ENCODE measurements around the gene ITPR2.

ITPR2 gene

DNA sequence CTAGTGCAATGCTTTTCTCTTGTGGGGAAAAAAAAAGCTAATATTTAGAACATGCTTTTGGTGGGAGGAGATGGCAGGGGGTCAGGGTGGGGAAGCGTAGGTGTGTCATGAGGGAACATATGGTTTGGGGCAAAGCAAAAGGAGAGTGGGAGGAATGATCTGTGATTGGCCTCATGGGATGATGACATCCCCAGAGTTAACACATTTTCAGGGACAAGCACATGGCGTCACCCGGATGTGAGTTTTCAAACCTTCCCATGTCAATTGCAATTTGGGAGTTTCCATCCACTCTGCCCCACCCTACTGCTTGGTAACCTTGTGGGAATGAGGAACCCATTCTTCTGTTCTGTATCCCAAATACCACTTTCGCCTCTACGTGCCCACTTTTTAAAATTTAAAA lies 473.4 kb downstream of the ITPR2 start:
- TF ChIP-seq POLR2AphosphoS5 (IDR thresholded peaks at IDR 0.05; ENCODE audit: low read depth, low read length), result no peak
- no peak for TF ChIP-seq POLR2A (IDR thresholded peaks at IDR 0.05; ENCODE audit: low read depth, low read length)
- no peak for TF ChIP-seq TAF1 (IDR thresholded peaks at IDR 0.05; ENCODE audit: low read depth, low read length)
- TF ChIP-seq POU2F2 (IDR thresholded peaks at IDR 0.05; ENCODE audit: low read depth, low read length), result no peak
- no peak for TF ChIP-seq SPI1 (IDR thresholded peaks at IDR 0.05; ENCODE audit: low read depth, low read length)
- no peak for TF ChIP-seq PAX5 (IDR thresholded peaks at IDR 0.05; ENCODE audit: insufficient read depth, low read length, severe bottlenecking)
- FAIRE-seq (no peak), DNase-seq (ENCODE audit: insufficient read length, low spot score) (no peak)

DNA sequence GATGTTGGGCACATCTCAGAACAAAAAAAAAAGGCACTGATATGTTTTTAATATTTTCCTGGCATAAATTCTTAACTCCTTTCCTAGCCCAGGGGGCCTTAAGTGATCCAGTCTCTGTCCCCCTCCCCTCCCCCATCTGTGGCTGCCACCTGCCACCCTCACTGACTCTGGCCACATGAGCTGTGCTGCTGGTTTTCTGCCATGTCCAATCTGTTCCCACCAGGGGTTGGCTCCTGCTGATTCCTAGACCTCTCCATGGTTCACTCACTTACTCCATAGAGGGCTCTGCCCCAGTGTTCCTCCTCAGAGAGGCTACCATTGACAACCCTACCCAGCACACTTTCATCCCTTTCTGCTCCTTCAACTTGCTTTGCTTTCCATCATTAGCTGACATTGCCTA lies 474.3 kb downstream of the ITPR2 start:
- no peak for DNase-seq (ENCODE audit: insufficient read length, low spot score)
- no peak for TF ChIP-seq PAX5 (IDR thresholded peaks at IDR 0.05; ENCODE audit: insufficient read depth, low read length, severe bottlenecking)
- 0 out of 2 replicates have a peak, but pooled peaks have one; percentile 24 for TF ChIP-seq POLR2AphosphoS5 (IDR thresholded peaks at IDR 0.05; ENCODE audit: low read depth, low read length)
- peak; percentile 16 for FAIRE-seq

GRCh38 chr12:26347300-26347699 lies 485.7 kb downstream of the ITPR2 start:
- FAIRE-seq, result no peak
- TF ChIP-seq POU2F2 (IDR thresholded peaks at IDR 0.05; ENCODE audit: low read depth, low read length) (no peak), TAF1 (IDR thresholded peaks at IDR 0.05; ENCODE audit: low read depth, low read length) (no peak), PAX5 (IDR thresholded peaks at IDR 0.05; ENCODE audit: insufficient read depth, low read length, severe bottlenecking) (no peak), POLR2AphosphoS5 (IDR thresholded peaks at IDR 0.05; ENCODE audit: low read depth, low read length) (no peak), SPI1 (IDR thresholded peaks at IDR 0.05; ENCODE audit: low read depth, low read length) (no peak), POLR2A (IDR thresholded peaks at IDR 0.05; ENCODE audit: low read depth, low read length) (no peak)
- DNase-seq (ENCODE audit: insufficient read length, low spot score), result no peak

DNA sequence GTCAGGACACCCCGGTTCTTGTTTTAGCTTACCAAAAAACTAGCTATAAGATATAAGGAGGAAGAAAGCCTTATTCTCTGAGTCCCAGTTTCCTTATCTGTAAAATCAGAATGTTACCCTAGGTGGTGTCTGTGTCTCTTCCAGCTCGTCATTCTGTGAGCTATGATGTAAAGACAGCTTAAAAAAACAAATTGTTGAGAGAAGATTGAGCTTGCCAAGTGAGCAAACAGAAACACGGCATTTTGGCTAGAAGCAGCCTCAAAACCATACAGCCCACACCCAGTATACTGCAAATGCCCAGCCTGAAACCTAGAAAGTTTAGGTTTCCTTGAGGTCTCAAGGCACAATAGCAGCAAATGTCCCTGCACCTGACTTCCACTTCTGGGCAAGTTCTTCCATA lies 486.3 kb downstream of the ITPR2 start:
- TF ChIP-seq POLR2AphosphoS5 (IDR thresholded peaks at IDR 0.05; ENCODE audit: low read depth, low read length) (no peak), SPI1 (IDR thresholded peaks at IDR 0.05; ENCODE audit: low read depth, low read length) (no peak), POU2F2 (IDR thresholded peaks at IDR 0.05; ENCODE audit: low read depth, low read length) (no peak), TAF1 (IDR thresholded peaks at IDR 0.05; ENCODE audit: low read depth, low read length) (no peak), PAX5 (IDR thresholded peaks at IDR 0.05; ENCODE audit: insufficient read depth, low read length, severe bottlenecking) (no peak), POLR2A (IDR thresholded peaks at IDR 0.05; ENCODE audit: low read depth, low read length) (no peak)
- DNase-seq (ENCODE audit: insufficient read length, low spot score), result no peak
- FAIRE-seq, result no peak

DNA sequence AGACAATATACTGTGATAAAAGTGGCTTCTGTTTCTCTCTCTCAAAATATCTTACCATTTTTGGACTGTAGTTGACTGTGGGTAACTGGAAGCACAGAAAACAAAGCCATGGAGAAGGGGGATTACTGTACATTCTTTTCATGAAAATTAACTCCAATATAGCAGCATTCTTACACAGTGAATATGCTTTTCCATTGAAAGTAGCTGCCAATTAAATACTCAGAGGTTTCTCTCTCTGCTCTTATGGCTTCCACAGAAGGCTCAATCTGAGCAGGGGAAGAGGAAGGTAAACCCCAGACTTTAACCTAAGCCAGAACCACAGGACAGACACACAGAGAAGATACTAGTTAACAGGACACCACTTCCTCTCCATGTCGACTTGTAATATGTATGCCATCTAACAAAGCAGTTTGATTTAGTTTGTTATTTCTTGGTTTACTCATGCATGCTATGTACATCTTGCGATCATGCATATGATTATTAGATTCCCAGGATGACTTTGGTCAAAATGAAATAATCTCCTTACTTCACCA lies 487.5 kb downstream of the ITPR2 start:
- FAIRE-seq, result peak; percentile 62
- no peak for DNase-seq (ENCODE audit: insufficient read length, low spot score)
- no peak for TF ChIP-seq POLR2A (IDR thresholded peaks at IDR 0.05; ENCODE audit: low read depth, low read length)
- peak; percentile 64 for TF ChIP-seq SPI1 (IDR thresholded peaks at IDR 0.05; ENCODE audit: low read depth, low read length)
- no peak for TF ChIP-seq TAF1 (IDR thresholded peaks at IDR 0.05; ENCODE audit: low read depth, low read length)
- no peak for TF ChIP-seq PAX5 (IDR thresholded peaks at IDR 0.05; ENCODE audit: insufficient read depth, low read length, severe bottlenecking)
- no peak for TF ChIP-seq POU2F2 (IDR thresholded peaks at IDR 0.05; ENCODE audit: low read depth, low read length)
- TF ChIP-seq POLR2AphosphoS5 (IDR thresholded peaks at IDR 0.05; ENCODE audit: low read depth, low read length), result no peak

DNA sequence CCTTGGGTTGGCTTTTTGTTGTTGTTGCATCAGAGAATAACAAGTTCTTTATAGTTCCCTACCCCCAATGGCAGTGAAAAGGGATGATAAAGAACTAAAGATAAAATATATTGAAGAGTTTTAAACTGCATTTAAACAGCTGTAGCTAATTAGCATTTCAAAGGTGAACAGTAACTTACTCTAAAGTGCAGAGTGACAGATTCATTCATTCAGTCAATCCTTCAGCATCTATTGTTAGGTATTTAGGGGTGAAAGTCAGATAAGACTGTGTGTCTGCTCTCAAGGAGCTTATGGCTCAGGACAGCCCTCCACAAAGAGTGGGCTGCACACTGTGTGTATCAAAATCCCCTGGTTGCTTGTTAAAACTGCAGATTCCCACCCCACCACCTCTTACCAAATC lies 491.5 kb downstream of the ITPR2 start:
- DNase-seq (ENCODE audit: insufficient read length, low spot score) (no peak), FAIRE-seq (no peak)
- TF ChIP-seq TAF1 (IDR thresholded peaks at IDR 0.05; ENCODE audit: low read depth, low read length) (no peak), POLR2AphosphoS5 (IDR thresholded peaks at IDR 0.05; ENCODE audit: low read depth, low read length) (no peak), POLR2A (IDR thresholded peaks at IDR 0.05; ENCODE audit: low read depth, low read length) (no peak), PAX5 (IDR thresholded peaks at IDR 0.05; ENCODE audit: insufficient read depth, low read length, severe bottlenecking) (no peak), SPI1 (IDR thresholded peaks at IDR 0.05; ENCODE audit: low read depth, low read length) (no peak), POU2F2 (IDR thresholded peaks at IDR 0.05; ENCODE audit: low read depth, low read length) (no peak)

GRCh38 chr12:26340649-26341048 lies 492.3 kb downstream of the ITPR2 start:
- FAIRE-seq (peak; percentile 58), DNase-seq (ENCODE audit: insufficient read length, low spot score) (no peak)
- TF ChIP-seq PAX5 (IDR thresholded peaks at IDR 0.05; ENCODE audit: insufficient read depth, low read length, severe bottlenecking) (no peak), SPI1 (IDR thresholded peaks at IDR 0.05; ENCODE audit: low read depth, low read length) (peak; percentile 88)

DNA sequence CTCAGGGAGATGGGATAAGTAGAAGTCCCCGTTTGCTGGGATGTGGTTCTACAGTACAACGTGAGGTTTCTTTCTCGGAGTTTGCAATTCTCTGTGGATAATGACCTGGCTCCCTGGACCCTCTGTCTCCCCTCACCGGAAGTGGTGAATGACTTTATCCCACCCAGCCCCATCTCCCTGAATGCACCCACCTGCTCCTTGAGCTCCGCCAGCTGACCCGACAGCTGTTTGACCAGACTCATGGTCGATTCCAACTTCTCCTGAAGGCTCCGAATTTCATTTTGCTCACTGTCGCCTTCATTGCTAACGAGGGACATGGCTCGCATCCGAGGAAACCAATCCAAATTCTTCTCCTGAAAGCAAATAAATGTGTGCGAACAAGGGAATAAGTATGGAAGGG lies 493.0 kb downstream of the ITPR2 start:
- TF ChIP-seq POLR2A (IDR thresholded peaks at IDR 0.05; ENCODE audit: low read depth, low read length) (no peak), TAF1 (IDR thresholded peaks at IDR 0.05; ENCODE audit: low read depth, low read length) (no peak)
- no peak for FAIRE-seq
- DNase-seq (ENCODE audit: insufficient read length, low spot score), result no peak

DNA sequence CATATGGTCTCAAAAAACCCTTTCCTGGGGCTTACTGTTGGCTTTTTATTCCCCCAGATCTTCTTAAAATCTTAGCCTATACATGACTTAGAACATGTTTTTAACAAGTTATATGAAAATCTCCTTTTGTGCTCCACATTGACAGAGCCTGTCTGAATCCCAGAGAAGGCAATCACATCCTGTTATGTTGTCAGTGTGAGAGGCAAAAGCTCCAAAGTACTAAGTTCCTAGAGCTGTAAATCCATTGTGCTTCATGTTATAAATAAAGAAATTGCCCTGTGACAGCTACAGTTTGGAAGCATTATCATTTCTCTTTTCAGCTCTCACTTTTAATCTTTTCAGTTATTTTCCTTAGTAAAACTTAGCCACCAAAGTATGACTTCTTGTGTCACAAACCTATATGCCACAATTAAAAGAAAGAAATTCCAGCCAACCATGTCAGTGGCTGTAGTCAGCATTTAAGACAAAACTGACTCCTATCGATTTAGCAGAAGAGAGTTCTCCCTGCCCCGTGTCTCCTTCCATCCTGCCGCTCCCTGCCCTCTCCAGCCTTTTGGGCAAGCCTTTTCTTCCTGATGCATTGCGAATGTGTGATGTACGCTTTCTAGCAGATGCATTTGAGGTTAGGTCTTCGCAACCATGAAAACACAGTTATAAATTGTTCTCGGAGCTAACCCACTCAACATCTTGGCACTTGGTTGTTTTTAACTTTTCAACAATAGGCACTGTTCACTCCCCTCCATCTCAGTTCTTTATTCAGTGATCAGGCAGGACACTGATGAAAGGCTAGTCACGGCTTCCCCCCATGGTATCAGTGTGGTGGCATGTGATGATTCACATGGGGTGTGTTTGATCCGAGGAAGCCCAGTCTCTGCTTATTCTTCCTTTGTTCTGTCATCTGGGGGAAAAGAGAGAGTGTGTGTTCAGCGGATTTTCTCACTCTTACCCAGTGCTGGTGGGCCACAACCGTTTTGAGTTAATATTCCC lies 494.1 kb downstream of the ITPR2 start:
- FAIRE-seq (peak; percentile 23), DNase-seq (ENCODE audit: insufficient read length, low spot score) (no peak)
- no peak for TF ChIP-seq POLR2AphosphoS5 (IDR thresholded peaks at IDR 0.05; ENCODE audit: low read depth, low read length)
- TF ChIP-seq POU2F2 (IDR thresholded peaks at IDR 0.05; ENCODE audit: low read depth, low read length), result no peak
- no peak for TF ChIP-seq POLR2A (IDR thresholded peaks at IDR 0.05; ENCODE audit: low read depth, low read length)

DNA sequence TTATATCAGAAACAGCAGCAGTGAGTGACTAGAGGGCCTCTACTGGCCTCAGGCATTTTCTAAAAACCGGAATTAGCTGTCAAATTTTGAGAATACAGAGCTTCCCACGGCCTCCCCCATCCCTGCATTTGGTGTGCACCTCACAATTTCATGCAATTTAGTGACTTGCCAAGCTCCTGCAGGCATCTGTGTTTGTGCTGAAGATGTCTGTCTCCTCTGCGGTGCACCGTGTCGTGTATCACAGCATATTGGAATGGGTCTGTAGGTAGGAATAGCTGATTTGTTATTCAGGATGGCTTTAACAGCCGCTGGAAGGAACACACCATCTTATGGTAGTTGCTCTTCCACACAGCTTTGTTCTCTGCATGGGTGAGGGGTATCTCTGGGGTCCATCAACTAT lies 497.3 kb downstream of the ITPR2 start:
- TF ChIP-seq TAF1 (IDR thresholded peaks at IDR 0.05; ENCODE audit: low read depth, low read length) (no peak), SPI1 (IDR thresholded peaks at IDR 0.05; ENCODE audit: low read depth, low read length) (no peak), PAX5 (IDR thresholded peaks at IDR 0.05; ENCODE audit: insufficient read depth, low read length, severe bottlenecking) (no peak), POLR2AphosphoS5 (IDR thresholded peaks at IDR 0.05; ENCODE audit: low read depth, low read length) (no peak), POLR2A (IDR thresholded peaks at IDR 0.05; ENCODE audit: low read depth, low read length) (no peak), POU2F2 (IDR thresholded peaks at IDR 0.05; ENCODE audit: low read depth, low read length) (no peak)
- no peak for DNase-seq (ENCODE audit: insufficient read length, low spot score)
- FAIRE-seq, result no peak

All from GM12891 (cell line).